ENCODE measurements around the gene DSCAM.
A peak's percentile ranks its signal among the peaks of the same experiment; 100 is the strongest.
"Not testable (repeated sequence)": the region's sequence is repeated elsewhere in the genome, so short reads cannot be mapped to it uniquely, and the experiment has no call there.

Gene DSCAM

GRCh38 chr21:40250514-40251294 is 596.3 kb downstream of the DSCAM start:
- no peak for DNase-seq (ENCODE audit: low read depth)

- DNase-seq (ENCODE audit: low read depth), result no peak
Measured at GRCh38 chr21:40244981-40245380, 602.0 kb downstream of the DSCAM start.

GRCh38 chr21:40243685-40244084 is 603.3 kb downstream of the DSCAM start:
- no peak for DNase-seq (ENCODE audit: low read depth)

DNA sequence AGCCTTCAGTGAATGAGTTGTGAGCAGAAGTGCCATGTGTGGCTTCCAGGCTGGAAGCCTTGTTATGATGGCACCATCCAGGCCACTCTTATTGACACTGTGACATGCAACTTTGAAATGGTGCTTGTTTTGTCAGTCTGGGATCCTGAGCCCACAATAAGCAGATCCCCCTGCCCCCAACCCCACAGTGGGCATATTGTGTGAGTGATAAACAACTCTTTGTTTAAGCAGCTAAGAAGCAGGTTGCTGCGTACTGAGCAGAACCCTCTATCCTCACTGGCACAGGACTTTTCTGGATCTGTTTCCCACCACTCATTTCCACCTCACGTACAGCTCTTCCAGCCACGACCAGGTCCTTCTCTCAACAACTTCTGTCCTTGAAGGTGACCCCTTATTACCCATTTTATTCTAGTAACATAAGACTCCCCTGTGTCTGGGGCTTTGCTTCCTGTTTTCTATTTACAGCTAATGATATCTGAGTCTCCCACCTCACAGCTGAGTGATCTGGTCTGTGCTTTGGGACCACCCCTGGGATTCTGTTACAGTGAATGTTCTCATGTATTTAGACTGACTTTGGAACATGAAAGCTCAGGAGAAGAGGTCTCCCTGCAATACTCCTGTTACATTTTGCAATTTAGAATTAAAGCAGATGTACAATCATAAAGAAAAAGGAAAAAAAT is 604.2 kb downstream of the DSCAM start:
- no peak for DNase-seq (ENCODE audit: low read depth)

GRCh38 chr21:40235528-40235927 is 611.4 kb downstream of the DSCAM start:
- peak; percentile 25 for DNase-seq (ENCODE audit: low read depth)

DNA sequence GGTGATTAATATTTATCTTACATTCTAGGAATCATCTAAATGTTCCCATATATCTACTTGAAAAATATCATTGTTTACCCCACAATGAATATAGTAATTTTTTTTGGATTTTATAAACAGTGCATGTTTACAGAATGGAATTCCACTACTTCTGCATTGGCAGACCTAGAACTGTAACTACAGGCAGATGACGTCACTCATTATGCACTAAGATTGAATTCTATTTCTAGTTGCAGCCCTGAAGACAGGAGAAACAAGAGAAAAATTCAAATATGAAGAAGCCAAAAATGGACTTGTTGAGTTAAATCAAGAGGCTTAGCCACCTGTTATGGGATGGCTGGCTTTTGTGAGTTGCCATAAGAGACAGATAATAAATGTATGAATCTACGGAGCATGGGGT is 615.0 kb downstream of the DSCAM start:
- DNase-seq (ENCODE audit: low read depth), result no peak

- no peak for DNase-seq (ENCODE audit: low read depth)
Measured at GRCh38 chr21:40227096-40227495, 619.9 kb downstream of the DSCAM start.

GRCh38 chr21:40215941-40216340 is 631.0 kb downstream of the DSCAM start:
- no peak for DNase-seq (ENCODE audit: low read depth)

GRCh38 chr21:40210251-40210650 is 636.7 kb downstream of the DSCAM start:
- DNase-seq (ENCODE audit: low read depth), result no peak

GRCh38 chr21:40208948-40209345 is 638.0 kb downstream of the DSCAM start:
- DNase-seq (ENCODE audit: low read depth), result no peak

GRCh38 chr21:40208206-40208947 is 638.6 kb downstream of the DSCAM start:
- DNase-seq (ENCODE audit: low read depth), result no peak

DNA sequence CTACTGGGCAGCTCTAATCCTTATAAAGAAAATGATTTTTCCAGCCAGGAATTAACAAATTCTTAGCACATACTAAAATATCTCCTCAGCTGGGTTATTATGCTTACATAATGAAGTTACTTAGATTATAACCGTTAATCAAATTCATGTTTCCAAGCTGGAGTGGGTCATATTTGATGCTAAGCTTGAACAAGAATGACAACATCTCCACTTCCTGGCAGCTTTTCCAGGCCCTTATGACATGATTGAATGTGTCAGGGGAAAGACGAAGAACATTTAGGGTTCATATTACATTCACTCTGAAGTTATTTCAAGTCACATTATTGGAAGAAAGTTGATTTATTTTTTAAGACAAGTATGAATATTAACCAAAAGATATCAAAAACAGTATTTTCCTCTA is 646.0 kb downstream of the DSCAM start:
- no peak for DNase-seq (ENCODE audit: low read depth)

GRCh38 chr21:40200126-40200525 is 646.8 kb downstream of the DSCAM start:
- DNase-seq (ENCODE audit: low read depth), result no peak

GRCh38 chr21:40194185-40194980 is 652.6 kb downstream of the DSCAM start:
- peak; percentile 46 for DNase-seq (ENCODE audit: low read depth)

DNA sequence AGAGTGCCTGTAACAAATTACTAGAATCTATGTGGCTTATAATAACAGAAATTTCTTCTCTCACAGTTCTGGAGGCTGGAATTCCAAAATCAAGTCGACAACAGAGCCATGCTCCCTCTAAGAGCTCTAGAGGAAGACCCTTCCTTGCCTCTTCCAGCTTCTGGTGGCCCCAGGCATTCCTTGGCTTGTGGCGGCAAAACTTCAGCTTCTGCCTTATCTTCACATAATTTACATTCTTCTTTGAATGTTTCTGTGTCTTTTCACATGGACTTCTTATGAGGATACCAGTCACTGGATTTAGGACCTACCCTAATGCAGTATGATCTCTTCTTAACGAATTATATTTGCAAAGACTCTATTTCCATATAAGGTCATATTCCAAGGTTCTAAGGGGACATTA is 655.3 kb downstream of the DSCAM start:
- DNase-seq (ENCODE audit: low read depth), result no peak

DNA sequence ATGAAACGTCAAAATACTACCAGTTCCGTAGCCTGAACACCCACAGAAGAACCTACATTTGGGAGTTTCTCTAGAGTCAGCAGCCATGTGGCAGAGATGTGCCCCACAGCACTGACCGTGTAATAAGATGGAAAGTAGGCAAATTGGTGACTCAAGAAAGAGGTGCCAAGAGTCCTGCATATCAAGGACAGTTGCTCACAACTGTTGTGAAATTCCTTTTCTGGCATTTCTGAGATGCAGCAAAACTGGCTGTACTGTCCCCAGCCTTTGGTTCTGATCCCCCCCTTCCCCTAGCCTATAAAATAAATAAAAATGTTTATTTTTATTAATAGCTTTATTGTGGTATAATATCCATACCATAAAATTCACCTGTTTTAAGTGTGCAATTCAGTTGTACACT is 655.8 kb downstream of the DSCAM start:
- peak; percentile 6 for DNase-seq (ENCODE audit: low read depth)

- no peak for DNase-seq (ENCODE audit: low read depth)
Measured at GRCh38 chr21:40187946-40188654, 658.9 kb downstream of the DSCAM start.

DNA sequence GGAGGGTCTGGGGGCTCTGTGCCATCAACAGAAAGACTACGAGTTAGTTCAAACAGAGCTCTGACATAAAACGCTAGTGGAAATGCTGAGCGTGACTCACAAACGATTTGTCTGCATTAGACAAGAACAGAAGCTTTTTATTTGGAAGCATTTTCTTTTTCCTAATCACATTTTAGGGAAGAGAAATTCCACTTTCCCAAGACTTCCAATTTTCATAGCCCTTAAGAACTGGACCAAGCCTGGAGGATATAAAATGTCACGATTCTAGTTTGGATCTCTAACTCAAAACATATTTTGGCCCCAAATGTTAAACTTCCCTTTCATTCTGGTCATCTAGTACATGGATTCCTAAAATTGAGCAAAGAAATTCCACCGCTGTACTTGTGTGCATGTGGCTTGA is 659.7 kb downstream of the DSCAM start:
- DNase-seq (ENCODE audit: low read depth), result no peak

- peak; percentile 80 for DNase-seq (ENCODE audit: low read depth)
Measured at GRCh38 chr21:40186045-40186444, 660.9 kb downstream of the DSCAM start.

DNA sequence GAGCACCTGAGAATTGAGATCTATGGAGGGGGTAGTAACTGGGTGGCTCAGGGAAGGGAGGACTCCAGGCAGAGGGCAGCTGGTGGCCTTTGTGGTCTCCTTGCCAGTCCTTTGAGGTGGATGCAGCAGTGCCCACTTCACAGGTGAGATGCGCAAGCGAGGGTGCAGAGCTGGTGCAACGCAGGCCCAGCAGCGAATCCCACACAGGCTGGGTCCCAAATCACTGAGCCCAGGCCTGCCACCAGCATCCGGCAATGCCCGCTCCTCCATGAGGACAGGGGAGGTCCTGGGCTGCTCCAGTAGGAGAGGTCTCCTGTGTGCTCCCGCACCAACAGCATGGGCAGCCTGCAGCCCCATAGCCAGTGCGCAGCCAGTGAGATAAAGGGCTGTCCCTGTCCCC is 661.8 kb downstream of the DSCAM start:
- no peak for DNase-seq (ENCODE audit: low read depth)

DNA sequence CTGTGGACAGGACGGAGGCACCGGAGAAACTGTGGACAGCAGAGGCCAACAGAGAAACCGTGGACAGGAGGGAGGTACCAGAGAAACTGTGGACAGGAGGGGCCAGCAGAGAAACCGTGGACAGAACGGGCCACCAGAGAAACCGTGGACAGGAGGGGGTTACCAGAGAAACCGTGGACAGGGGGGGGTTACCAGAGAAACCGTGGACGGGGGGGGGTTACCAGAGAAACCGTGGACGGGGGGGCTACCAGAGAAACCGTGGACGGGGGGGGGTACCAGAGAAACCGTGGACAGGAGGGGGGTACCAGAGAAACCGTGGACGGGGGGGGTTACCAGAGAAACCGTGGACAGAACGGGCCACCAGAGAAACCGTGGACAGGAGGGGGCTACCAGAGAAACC is 664.5 kb downstream of the DSCAM start:
- not testable (repeated sequence) for DNase-seq (ENCODE audit: low read depth)

DNA sequence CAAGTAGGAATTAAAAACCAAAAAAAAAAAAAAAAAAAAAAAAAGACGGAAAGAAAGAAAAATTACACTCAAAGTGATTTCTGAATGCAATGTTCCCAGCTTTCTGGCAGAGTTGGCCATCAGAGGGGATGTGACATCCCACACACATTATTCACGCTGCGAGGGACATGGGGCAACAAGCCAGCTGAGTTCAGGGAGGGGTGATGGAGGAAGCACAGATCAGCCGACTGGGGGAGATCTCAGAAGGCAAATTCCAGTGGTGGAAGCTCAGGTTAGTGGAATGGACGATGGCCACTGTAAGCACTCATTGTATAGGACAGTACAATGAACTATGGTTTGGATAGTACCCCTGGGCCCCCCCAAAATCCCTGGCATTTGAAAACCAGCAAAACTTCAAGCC is 667.8 kb downstream of the DSCAM start:
- DNase-seq (ENCODE audit: low read depth), result no peak
